ENCODE results near the gene MAGI1.

GRCh38 chr3:65597226-65597951, 441.3 kb downstream of the MAGI1 start:
- TF ChIP-seq PKNOX1 (IDR thresholded peaks at IDR 0.05) (no peak), SP1 (IDR thresholded peaks at IDR 0.05) (no peak), FOXM1 (IDR thresholded peaks at IDR 0.05; ENCODE audit: borderline replicate concordance) (no peak), FOXK2 (IDR thresholded peaks at IDR 0.05) (no peak), SUZ12 (IDR thresholded peaks at IDR 0.05) (no peak), CTBP1 (IDR thresholded peaks at IDR 0.05; ENCODE audit: borderline replicate concordance) (no peak), BHLHE40 (IDR thresholded peaks at IDR 0.05; ENCODE audit: borderline replicate concordance) (no peak), TARDBP (IDR thresholded peaks at IDR 0.05) (no peak), FOXA1 (IDR thresholded peaks at IDR 0.05) (no peak)

Data from HEK293T (cell line).